Erythroblast (primary cell): ENCODE data around the gene PIGS.

ENCODE experiments used
- GATA1 ChIP-seq: IDR thresholded peaks from 2 replicates; pipeline ENCODE4 v1.6.1; 2011; ENCODE audit warnings: low read depth, mild to moderate bottlenecking, control low read depth, low read length, moderate library complexity
- POLR2A ChIP-seq: IDR thresholded peaks from 2 replicates; pipeline ENCODE4 v1.6.1; 2011; ENCODE audit warnings: mild to moderate bottlenecking, low read length

- TF ChIP-seq POLR2A = no peak
- no peak for TF ChIP-seq GATA1
Observed at GRCh38 chr17:28574526-28574925, 3.2 kb upstream of the PIGS start.
